DND-41 (cell line): ENCODE results near the gene CLK3.

ENCODE experiments used
- CTCF ChIP-seq: IDR thresholded peaks from 2 replicates; pipeline ENCODE4 v1.5.1; 2012; ENCODE audit warnings: borderline replicate concordance, low read length, moderate library complexity, mild to moderate bottlenecking; ENCODE audit not compliant: poor library complexity, severe bottlenecking; ENCODE audit errors: extremely low read depth
- EZH2 ChIP-seq: IDR thresholded peaks from 3 replicates; pipeline ENCODE4 v1.6.1; 2012; ENCODE audit warnings: borderline replicate concordance, low read depth, mild to moderate bottlenecking, moderate library complexity, low read length, inconsistent platforms; ENCODE audit not compliant: severe bottlenecking

- TF ChIP-seq EZH2 (no peak), CTCF (no peak)
Observed at GRCh38 chr15:74605795-74606150, 9.9 kb upstream of the CLK3 start.
